ENCODE data around the gene AUTS2.

DNA sequence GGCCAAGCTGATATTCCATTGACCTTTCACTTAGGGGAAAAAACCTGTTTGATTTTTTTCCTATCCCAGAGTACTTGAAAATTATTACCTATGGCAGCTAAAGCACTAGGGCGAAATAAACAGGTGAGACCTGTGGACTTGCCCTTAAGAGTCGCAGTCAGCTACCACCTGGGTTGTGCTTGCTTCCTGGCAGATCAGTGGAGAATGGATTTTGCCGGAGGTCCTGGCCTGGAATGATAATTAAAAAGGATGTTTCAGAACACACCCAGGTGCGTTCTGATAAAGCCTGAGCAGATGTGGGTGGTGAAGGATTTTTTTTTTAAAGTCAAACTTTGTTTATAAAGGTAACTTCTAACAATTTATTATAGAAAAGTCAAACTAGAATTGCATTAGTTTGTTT is 59.1 kb downstream of the AUTS2 start:
- TF ChIP-seq TEAD4 (CRISPR knock-in tag; IDR thresholded peaks at IDR 0.05), result no peak
- no peak for TF ChIP-seq TCF7 (CRISPR knock-in tag; IDR thresholded peaks at IDR 0.05; ENCODE audit: low read depth)
- TF ChIP-seq NR3C1 (CRISPR knock-in tag; conservative IDR thresholded peaks at IDR 0.05; ENCODE audit: low read depth), result no peak
- no peak for TF ChIP-seq TEAD1 (CRISPR knock-in tag; IDR thresholded peaks at IDR 0.05)
- TF ChIP-seq, protein P1, sequence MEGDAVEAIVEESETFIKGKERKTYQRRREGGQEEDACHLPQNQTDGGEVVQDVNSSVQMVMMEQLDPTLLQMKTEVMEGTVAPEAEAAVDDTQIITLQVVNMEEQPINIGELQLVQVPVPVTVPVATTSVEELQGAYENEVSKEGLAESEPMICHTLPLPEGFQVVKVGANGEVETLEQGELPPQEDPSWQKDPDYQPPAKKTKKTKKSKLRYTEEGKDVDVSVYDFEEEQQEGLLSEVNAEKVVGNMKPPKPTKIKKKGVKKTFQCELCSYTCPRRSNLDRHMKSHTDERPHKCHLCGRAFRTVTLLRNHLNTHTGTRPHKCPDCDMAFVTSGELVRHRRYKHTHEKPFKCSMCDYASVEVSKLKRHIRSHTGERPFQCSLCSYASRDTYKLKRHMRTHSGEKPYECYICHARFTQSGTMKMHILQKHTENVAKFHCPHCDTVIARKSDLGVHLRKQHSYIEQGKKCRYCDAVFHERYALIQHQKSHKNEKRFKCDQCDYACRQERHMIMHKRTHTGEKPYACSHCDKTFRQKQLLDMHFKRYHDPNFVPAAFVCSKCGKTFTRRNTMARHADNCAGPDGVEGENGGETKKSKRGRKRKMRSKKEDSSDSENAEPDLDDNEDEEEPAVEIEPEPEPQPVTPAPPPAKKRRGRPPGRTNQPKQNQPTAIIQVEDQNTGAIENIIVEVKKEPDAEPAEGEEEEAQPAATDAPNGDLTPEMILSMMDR (IDR thresholded peaks at IDR 0.05), result no peak
- no peak for TF ChIP-seq ZNF317 (CRISPR knock-in tag; IDR thresholded peaks at IDR 0.05; ENCODE audit: borderline replicate concordance, low read depth)
- TF ChIP-seq ZNF138 (CRISPR knock-in tag; conservative IDR thresholded peaks at IDR 0.05), result no peak
- TF ChIP-seq, protein P2, sequence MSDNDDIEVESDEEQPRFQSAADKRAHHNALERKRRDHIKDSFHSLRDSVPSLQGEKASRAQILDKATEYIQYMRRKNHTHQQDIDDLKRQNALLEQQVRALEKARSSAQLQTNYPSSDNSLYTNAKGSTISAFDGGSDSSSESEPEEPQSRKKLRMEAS (CRISPR knock-in tag; IDR thresholded peaks at IDR 0.05), result no peak
- no peak for TF ChIP-seq ZNF671 (CRISPR knock-in tag; IDR thresholded peaks at IDR 0.05)
